Dedifferentiated amniotic fluid mesenchymal stem cell (primary cell): ENCODE results near the gene ISOC1.

Experiments
- DNase-seq: peaks from one replicate; pipeline ENCODE4 v3.0.0-alpha.2; 2016; ENCODE audit errors: extremely low spot score

The ISOC1 gene

GRCh38 chr5:129125819-129126218, 31.3 kb downstream of the ISOC1 start:
- no peak for DNase-seq

GRCh38 chr5:129133553-129133952, 39.0 kb downstream of the ISOC1 start:
- no peak for DNase-seq

- no peak for DNase-seq
Observed at GRCh38 chr5:129135633-129136032, 41.1 kb downstream of the ISOC1 start.

- no peak for DNase-seq
Observed at GRCh38 chr5:129137637-129138036, 43.1 kb downstream of the ISOC1 start.

- DNase-seq = no peak
Observed at GRCh38 chr5:129141078-129141477, 46.5 kb downstream of the ISOC1 start.

- DNase-seq = no peak
Observed at GRCh38 chr5:129141696-129142095, 47.1 kb downstream of the ISOC1 start.

- DNase-seq = no peak
Observed at GRCh38 chr5:129155876-129156275, 61.3 kb downstream of the ISOC1 start.

- no peak for DNase-seq
Observed at GRCh38 chr5:129161830-129162229, 67.3 kb downstream of the ISOC1 start.
